Neural cell (in vitro differentiated cells): Measurements from ENCODE around the gene CFAP58.

ENCODE experiments used
- CTCF ChIP-seq: fragments of 450-650 bp; IDR thresholded peaks from 2 replicates; pipeline ENCODE4 v1.5.1; 2014; ENCODE audit warnings: antibody characterized with exemption, mild to moderate bottlenecking, moderate library complexity; ENCODE audit not compliant: poor library complexity, severe bottlenecking
- EZH2 ChIP-seq: fragments of 200-600, 300-800 bp; shearing (Covaris generic), sonication (generic); IDR thresholded peaks from 2 replicates; pipeline ENCODE4 v1.6.1; 2014; ENCODE audit warnings: antibody characterized with exemption, low read length, borderline replicate concordance, mild to moderate bottlenecking; ENCODE audit not compliant: insufficient read depth, poor library complexity, severe bottlenecking
- POLR2AphosphoS5 ChIP-seq: IDR thresholded peaks from 2 replicates; pipeline ENCODE4 v1.6.1; 2012
- RAD21 ChIP-seq: fragments of 450-650 bp; conservative IDR thresholded peaks from 2 replicates; pipeline ENCODE4 v1.6.1; 2014; ENCODE audit warnings: antibody characterized with exemption, mild to moderate bottlenecking, moderate library complexity
- TAF1 ChIP-seq: IDR thresholded peaks from 2 replicates; pipeline ENCODE4 v1.6.1; 2012; ENCODE audit warnings: low read depth
- TF ChIP-seq, protein P1 (sequence below): IDR thresholded peaks from 2 replicates; pipeline ENCODE4 v1.6.1; 2012; ENCODE audit warnings: borderline replicate concordance

DNA sequence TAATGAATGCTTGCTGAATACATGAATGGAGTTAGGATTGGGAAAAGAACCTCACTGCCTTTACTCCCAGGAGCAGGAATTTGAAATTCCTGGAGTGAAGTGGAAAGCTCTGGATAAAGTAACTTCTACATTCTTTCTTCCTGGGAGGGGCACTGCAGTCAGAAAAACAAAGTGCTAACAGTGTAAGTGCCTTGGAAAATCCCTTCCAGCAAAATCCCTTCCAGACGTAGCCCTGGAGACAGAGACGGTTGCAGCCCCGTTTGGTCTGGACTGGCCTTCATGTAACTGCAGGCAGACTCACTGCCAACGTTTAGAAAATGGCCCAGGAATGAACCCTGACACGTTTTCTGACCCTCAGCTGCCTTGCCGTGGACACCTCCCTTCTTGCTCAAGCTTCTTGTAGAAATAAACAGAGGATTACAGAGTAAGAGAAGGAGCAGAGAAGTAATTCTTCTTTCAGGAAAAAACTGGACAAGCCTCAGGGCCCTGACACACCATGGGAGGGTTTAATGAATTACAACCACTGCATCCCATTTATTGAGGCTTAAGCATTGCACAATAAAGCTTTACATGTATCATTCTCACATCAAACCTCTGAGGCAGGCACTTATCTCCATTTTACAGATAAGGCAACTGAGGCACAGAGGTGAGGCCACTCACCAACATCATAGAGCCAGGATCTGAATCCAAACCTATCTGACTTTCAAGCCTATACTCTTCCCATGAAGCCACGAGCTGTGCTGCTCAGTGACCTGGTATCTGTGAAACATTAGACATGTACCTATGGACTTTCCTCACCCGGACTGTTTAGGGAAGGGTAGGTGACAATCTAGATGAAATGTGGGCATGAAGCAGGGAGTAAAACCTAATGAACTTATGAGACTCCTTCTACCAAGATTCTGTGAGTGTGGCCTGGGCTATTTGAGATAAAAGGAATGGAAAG, 23.2 kb upstream of the CFAP58 start:
- TF ChIP-seq CTCF (no peak), RAD21 (no peak), POLR2AphosphoS5 (no peak), TAF1 (no peak), EZH2 (no peak)
- TF ChIP-seq, protein P1, sequence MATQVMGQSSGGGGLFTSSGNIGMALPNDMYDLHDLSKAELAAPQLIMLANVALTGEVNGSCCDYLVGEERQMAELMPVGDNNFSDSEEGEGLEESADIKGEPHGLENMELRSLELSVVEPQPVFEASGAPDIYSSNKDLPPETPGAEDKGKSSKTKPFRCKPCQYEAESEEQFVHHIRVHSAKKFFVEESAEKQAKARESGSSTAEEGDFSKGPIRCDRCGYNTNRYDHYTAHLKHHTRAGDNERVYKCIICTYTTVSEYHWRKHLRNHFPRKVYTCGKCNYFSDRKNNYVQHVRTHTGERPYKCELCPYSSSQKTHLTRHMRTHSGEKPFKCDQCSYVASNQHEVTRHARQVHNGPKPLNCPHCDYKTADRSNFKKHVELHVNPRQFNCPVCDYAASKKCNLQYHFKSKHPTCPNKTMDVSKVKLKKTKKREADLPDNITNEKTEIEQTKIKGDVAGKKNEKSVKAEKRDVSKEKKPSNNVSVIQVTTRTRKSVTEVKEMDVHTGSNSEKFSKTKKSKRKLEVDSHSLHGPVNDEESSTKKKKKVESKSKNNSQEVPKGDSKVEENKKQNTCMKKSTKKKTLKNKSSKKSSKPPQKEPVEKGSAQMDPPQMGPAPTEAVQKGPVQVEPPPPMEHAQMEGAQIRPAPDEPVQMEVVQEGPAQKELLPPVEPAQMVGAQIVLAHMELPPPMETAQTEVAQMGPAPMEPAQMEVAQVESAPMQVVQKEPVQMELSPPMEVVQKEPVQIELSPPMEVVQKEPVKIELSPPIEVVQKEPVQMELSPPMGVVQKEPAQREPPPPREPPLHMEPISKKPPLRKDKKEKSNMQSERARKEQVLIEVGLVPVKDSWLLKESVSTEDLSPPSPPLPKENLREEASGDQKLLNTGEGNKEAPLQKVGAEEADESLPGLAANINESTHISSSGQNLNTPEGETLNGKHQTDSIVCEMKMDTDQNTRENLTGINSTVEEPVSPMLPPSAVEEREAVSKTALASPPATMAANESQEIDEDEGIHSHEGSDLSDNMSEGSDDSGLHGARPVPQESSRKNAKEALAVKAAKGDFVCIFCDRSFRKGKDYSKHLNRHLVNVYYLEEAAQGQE: no peak
